T-helper 2 cell treated with Interferon-gamma antibody and Interleukin-4, amounts not matched to agents 5 μg/mL and 100 μg/mL, for 36 hours (primary cell): Measurements from ENCODE around the gene BLOC1S5.

Experiments used
- DNase-seq: peaks from one replicate; pipeline ENCODE4 v3.0.0; 2021; ENCODE audit warnings: low spot score
- H3K27ac Mint-ChIP-seq: one replicate; pipeline ENCODE4 v1.8.0; 2021; ENCODE audit warnings: mild to moderate bottlenecking, mixed read lengths
- H3K27me3 Mint-ChIP-seq: one replicate; pipeline ENCODE4 v1.8.0; 2021; ENCODE audit warnings: low read depth, mixed read lengths
- H3K36me3 Mint-ChIP-seq: one replicate; pipeline ENCODE4 v1.8.0; 2021; ENCODE audit warnings: low read depth, mixed read lengths
- H3K4me1 Mint-ChIP-seq: one replicate; pipeline ENCODE4 v1.8.0; 2021; ENCODE audit warnings: low read depth, mixed read lengths
- H3K4me3 Mint-ChIP-seq: one replicate; pipeline ENCODE4 v1.8.0; 2022; ENCODE audit warnings: mild to moderate bottlenecking, moderate library complexity, mixed read lengths
- H3K9me3 Mint-ChIP-seq: one replicate; pipeline ENCODE4 v1.8.0; 2021; ENCODE audit warnings: mixed read lengths

Gene BLOC1S5

GRCh38 chr6:7979831-7980230 lies 84.4 kb downstream of the BLOC1S5 start:
- Mint-ChIP-seq H3K36me3 (no peaks in the 10 kb centered on the region), H3K4me1 (peaks cover 4% of the 10 kb centered on the region), H3K27ac (no peak overlapping the region), H3K9me3 (no peaks in the 10 kb centered on the region), H3K4me3 (no peak overlapping the region), H3K27me3 (peaks cover 16% of the 10 kb centered on the region)
- DNase-seq: no peak

DNA sequence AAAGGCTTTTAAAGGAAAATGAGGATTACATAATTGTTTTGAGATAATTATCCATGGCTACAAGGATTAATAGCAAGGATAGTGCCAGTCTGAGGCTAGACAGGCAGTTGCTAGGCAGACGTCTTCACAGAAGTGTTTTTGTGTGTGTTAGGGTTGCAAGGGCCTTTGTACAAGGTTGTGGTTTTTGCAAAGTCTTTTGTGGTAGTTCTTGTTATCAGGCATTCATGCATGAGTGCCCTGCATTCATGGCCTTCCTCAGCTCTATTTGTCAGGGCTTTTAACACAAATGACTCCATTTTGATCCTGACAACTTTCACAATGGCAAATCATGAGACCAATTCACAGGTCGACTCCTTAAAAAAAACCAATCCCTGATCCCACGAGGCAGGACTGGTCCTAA lies 85.5 kb downstream of the BLOC1S5 start:
- peaks cover 4% of the 10 kb centered on the region for H3K4me1 Mint-ChIP-seq
- peaks cover 16% of the 10 kb centered on the region for H3K27me3 Mint-ChIP-seq
- H3K4me3 Mint-ChIP-seq: no peak overlapping the region
- DNase-seq: no peak
- H3K9me3 Mint-ChIP-seq: no peaks in the 10 kb centered on the region
- H3K36me3 Mint-ChIP-seq: no peaks in the 10 kb centered on the region
- no peak overlapping the region for H3K27ac Mint-ChIP-seq

GRCh38 chr6:7976485-7977056 lies 87.6 kb downstream of the BLOC1S5 start:
- no peak for DNase-seq
- H3K4me1 Mint-ChIP-seq: peaks cover 4% of the 10 kb centered on the region
- H3K27ac Mint-ChIP-seq: no peak overlapping the region
- H3K4me3 Mint-ChIP-seq: no peak overlapping the region
- H3K27me3 Mint-ChIP-seq: peaks cover 14% of the 10 kb centered on the region
- no peaks in the 10 kb centered on the region for H3K36me3 Mint-ChIP-seq
- H3K9me3 Mint-ChIP-seq: no peaks in the 10 kb centered on the region

DNA sequence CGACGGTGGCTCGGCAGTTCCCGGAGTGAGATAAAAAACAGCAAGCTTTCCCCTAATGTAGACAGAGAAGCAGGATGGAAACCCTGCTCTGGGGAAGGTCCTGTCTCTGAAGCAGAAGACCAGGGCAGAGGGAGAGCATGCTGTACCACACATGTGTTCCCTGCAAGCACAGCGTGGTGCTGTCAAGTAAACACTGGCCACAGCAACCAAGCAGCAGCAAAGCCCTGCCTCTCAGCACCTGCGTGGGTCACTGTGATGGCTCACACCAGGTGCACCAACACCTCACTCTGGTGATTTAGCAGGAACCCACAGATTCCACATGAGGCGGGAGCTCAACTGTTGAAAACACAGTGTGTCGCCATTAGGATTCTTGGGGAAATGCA lies 88.4 kb downstream of the BLOC1S5 start:
- Mint-ChIP-seq H3K27me3 (peaks cover 14% of the 10 kb centered on the region), H3K4me1 (peaks cover 4% of the 10 kb centered on the region), H3K36me3 (no peaks in the 10 kb centered on the region), H3K4me3 (no peak overlapping the region), H3K27ac (no peak overlapping the region), H3K9me3 (no peaks in the 10 kb centered on the region)
- DNase-seq: no peak

DNA sequence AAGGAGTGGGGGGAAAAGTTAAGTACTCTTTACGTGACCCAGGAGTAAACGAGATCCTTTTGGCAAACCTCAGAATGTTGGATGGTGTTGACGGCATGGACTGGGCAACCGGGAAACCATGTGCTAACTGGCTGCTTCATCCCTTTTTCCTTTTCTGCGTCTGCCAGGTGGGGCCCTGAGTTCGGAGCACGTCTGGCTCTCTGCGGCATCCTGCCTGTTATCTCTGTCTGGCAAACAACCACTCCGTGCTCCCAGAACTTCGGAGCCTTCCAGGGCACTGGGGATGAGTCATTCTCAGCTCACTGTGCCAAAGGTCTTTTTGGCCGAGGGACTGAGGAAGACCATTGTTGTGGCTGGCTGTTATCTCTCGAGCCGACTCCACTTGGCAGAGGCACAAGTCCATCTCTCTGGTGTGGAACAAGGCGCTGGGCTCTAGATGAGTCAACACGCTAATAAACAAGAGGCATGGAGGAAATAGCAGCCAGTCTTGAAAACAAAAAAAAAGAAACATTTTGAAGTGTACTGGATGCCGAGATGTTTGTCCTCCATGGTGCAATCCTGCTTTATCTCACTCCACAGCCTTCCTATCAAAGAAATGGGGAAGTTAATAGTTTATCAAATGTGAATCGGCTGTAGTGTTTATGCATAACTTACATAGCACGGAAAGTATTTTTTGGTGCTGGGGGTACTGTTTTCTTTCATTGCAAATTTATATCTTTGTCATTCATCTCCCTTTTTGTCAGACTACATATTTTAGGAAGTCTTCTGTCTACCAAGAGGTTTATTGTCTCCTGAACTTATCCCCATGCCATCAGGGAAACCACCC lies 89.0 kb downstream of the BLOC1S5 start:
- no peak overlapping the region for H3K27ac Mint-ChIP-seq
- H3K9me3 Mint-ChIP-seq: peaks cover 5% of the 10 kb centered on the region
- H3K4me1 Mint-ChIP-seq: peaks cover 4% of the 10 kb centered on the region
- H3K36me3 Mint-ChIP-seq: no peaks in the 10 kb centered on the region
- H3K27me3 Mint-ChIP-seq: peaks cover 14% of the 10 kb centered on the region
- DNase-seq: no peak
- H3K4me3 Mint-ChIP-seq: no peak overlapping the region

DNA sequence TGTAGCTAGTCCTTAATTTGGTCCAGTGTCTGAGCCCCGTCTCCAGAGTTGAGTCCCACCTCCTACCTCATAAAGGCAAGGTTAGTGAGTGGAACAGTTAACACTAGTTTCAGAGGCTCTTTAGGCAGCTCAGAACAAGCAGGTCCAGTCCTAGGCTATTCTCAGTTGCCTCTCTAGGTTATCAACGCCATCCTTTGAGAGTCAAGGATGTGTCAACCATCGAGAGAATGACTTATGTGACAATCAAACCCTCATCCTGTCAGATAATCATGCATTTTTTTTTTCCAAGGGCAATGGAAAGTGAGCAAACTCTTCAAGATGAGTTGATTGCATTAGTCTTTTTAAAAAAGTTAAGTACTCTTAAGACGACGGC lies 89.6 kb downstream of the BLOC1S5 start:
- Mint-ChIP-seq H3K4me3 (no peak overlapping the region), H3K9me3 (peaks cover 8% of the 10 kb centered on the region), H3K4me1 (peaks cover 4% of the 10 kb centered on the region), H3K36me3 (no peaks in the 10 kb centered on the region), H3K27ac (no peak overlapping the region), H3K27me3 (peaks cover 14% of the 10 kb centered on the region)
- DNase-seq: no peak

DNA sequence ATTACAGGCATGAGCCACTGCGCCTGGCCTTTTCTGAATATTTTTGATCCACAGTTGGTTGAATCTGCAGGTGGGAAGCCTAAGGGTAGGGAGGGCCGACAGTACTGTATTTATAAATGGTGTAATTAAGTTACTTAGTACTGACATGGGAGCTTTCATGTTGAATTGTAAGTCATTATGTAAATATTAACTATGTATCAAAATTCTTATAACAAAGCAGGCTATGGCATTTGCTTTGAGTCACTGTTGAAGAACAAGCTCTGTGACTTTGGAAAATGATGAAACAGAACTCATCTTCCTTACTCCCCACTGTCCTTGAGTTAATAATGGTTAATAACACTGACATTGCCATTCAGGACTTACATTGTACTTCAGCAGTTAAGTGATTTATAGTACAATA lies 90.6 kb downstream of the BLOC1S5 start:
- Mint-ChIP-seq H3K9me3 (peaks cover 14% of the 10 kb centered on the region), H3K27me3 (peaks cover 14% of the 10 kb centered on the region), H3K4me1 (peaks cover 4% of the 10 kb centered on the region), H3K4me3 (no peak overlapping the region), H3K36me3 (no peaks in the 10 kb centered on the region), H3K27ac (no peak overlapping the region)
- no peak for DNase-seq

DNA sequence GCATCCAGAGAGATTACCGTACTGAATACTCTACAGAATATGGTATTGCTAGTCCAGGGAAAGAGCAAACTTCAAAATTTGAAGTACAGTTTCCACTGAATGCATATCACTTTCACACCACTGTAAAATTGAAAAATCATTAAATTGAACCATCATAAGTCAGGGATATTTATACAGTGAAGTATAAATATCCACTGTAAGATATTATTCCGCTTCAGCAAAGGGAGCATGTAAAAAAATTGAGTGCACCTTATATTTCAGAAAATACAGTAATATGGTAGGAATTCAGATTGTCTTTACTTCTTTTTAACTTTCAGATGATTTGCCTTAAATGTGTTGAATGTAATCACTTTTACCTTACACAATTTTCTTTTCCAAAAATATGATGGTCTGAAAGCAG lies 92.7 kb downstream of the BLOC1S5 start:
- peaks cover 18% of the 10 kb centered on the region for H3K9me3 Mint-ChIP-seq
- peaks cover 4% of the 10 kb centered on the region for H3K4me1 Mint-ChIP-seq
- H3K36me3 Mint-ChIP-seq: no peaks in the 10 kb centered on the region
- peaks cover 12% of the 10 kb centered on the region for H3K27me3 Mint-ChIP-seq
- H3K4me3 Mint-ChIP-seq: no peak overlapping the region
- no peak for DNase-seq
- H3K27ac Mint-ChIP-seq: no peak overlapping the region

DNA sequence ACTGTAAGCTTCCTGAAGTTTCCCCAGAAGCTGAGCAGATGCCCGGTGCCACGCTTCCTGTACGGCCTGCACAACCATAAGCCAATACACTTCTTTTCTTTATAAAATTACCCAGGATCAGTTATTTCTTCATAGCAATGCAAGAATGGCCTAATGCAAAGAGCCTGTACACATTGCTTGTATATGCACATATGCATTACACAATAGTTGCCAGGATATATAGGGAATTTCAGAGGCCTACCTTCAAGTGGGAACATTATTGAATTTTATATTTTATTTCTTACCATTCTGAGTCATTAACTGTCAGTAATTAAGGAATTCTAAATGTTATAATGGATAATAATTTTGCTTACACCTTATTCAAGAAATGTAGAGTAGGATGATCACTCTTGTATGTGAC lies 93.6 kb downstream of the BLOC1S5 start:
- no peak for DNase-seq
- Mint-ChIP-seq H3K27me3 (peaks cover 8% of the 10 kb centered on the region), H3K4me3 (no peak overlapping the region), H3K36me3 (no peaks in the 10 kb centered on the region), H3K9me3 (peaks cover 18% of the 10 kb centered on the region), H3K4me1 (peaks cover 4% of the 10 kb centered on the region), H3K27ac (no peak overlapping the region)
